OCI-LY1 (cell line): ENCODE measurements around the gene FOXJ3.

Experiments
- H2AFZ ChIP-seq: fragments of 200-600 bp; sonication (generic), shearing (Covaris generic); 2 replicates; pipeline ENCODE4 v1.6.0; 2014; ENCODE audit warnings: antibody characterized with exemption, mild to moderate bottlenecking, low read length
- H3F3A ChIP-seq: fragments of 200-600 bp; sonication (generic), shearing (Covaris generic); 2 replicates; pipeline ENCODE4 v1.6.0; 2014; ENCODE audit warnings: mild to moderate bottlenecking, antibody characterized with exemption, low read length, moderate library complexity; ENCODE audit not compliant: insufficient read depth
- H3K27ac ChIP-seq: fragments of 200-600 bp; sonication (generic); 2 replicates; pipeline ENCODE4 v1.5.1; 2014; ENCODE audit warnings: low read length, mixed run types, mild to moderate bottlenecking, low read depth; ENCODE audit not compliant: poor library complexity, severe bottlenecking
- H3K27me3 ChIP-seq: fragments of 200-600 bp; sonication (generic); 2 replicates; pipeline ENCODE4 v1.6.0; 2014; ENCODE audit warnings: antibody characterized with exemption, mild to moderate bottlenecking, low read length, moderate library complexity; ENCODE audit not compliant: insufficient read depth
- H3K36me3 ChIP-seq: fragments of 200-600 bp; sonication (generic); 2 replicates; pipeline ENCODE4 v1.6.1; 2014; ENCODE audit warnings: mild to moderate bottlenecking, antibody characterized with exemption, low read length, moderate library complexity, mixed read lengths; ENCODE audit not compliant: insufficient read depth
- H3K4me1 ChIP-seq: fragments of 200-600 bp; sonication (generic); 2 replicates; pipeline ENCODE4 v1.5.1; 2014; ENCODE audit warnings: mild to moderate bottlenecking, low read length, moderate library complexity; ENCODE audit not compliant: insufficient read depth, severe bottlenecking
- H3K4me2 ChIP-seq: fragments of 200-600 bp; sonication (generic), shearing (Covaris generic); 2 replicates; pipeline ENCODE4 v1.6.1; 2014; ENCODE audit warnings: low read length
- H3K4me3 ChIP-seq: fragments of 200-600 bp; sonication (generic); 2 replicates; pipeline ENCODE4 v1.5.1; 2014; ENCODE audit warnings: low read length, low read depth, mild to moderate bottlenecking, mixed read lengths; ENCODE audit not compliant: poor library complexity, severe bottlenecking
- H3K79me2 ChIP-seq: fragments of 200-600 bp; shearing (Covaris generic); 2 replicates; pipeline ENCODE4 v1.6.1; 2016; ENCODE audit warnings: mixed run types, low read length, mixed read lengths; ENCODE audit not compliant: insufficient read depth
- H3K9ac ChIP-seq: fragments of 200-600 bp; sonication (generic), shearing (Covaris generic); 2 replicates; pipeline ENCODE4 v1.6.1; 2014; ENCODE audit warnings: mild to moderate bottlenecking, low read length, mixed read lengths
- H3K9me2 ChIP-seq: fragments of 200-600 bp; sonication (generic), shearing (Covaris generic); 2 replicates; pipeline ENCODE4 v1.6.1; 2014; ENCODE audit warnings: low read depth, mild to moderate bottlenecking, low read length, mixed read lengths
- H3K9me3 ChIP-seq: fragments of 200-600 bp; shearing (Covaris generic); 2 replicates; pipeline ENCODE4 v1.6.1; 2014; ENCODE audit warnings: low read length, mixed read lengths
- H4K20me1 ChIP-seq: fragments of 200-600 bp; sonication (generic), shearing (Covaris generic); 2 replicates; pipeline ENCODE4 v1.6.0; 2016; ENCODE audit warnings: mild to moderate bottlenecking, low read length; ENCODE audit not compliant: insufficient read depth
- CTCF ChIP-seq: fragments of 200-600 bp; sonication (generic), shearing (Covaris generic); IDR thresholded peaks from 2 replicates; pipeline ENCODE4 v1.5.1; 2017; ENCODE audit warnings: mild to moderate bottlenecking, antibody characterized with exemption, low read length, moderate library complexity, mixed read lengths
- EZH2 ChIP-seq: fragments of 200-600 bp; sonication (generic), shearing (Covaris generic); IDR thresholded peaks from 2 replicates; pipeline ENCODE4 v1.8.0; 2017; ENCODE audit warnings: borderline replicate concordance, mixed run types, mild to moderate bottlenecking, antibody characterized with exemption, low read length, moderate library complexity, mixed read lengths

Gene FOXJ3

GRCh38 chr1:42152907-42153600 is 182.0 kb downstream of the FOXJ3 start, which contains the start of gene GUCA2B:
TSS of gene GUCA2B (plus strand) at chr1:42153410. CDS start at chr1:42153451, 41 bp downstream.
- H3K79me2 ChIP-seq = no peaks in the 10 kb centered on the region
- no peaks in the 10 kb centered on the region for H3F3A ChIP-seq
- no peaks in the 10 kb centered on the region for H4K20me1 ChIP-seq
- no peak within 1 kb of the TSS for H3K27ac ChIP-seq
- no peaks in the 10 kb centered on the region for H3K9me3 ChIP-seq
- H3K27me3 ChIP-seq = no peaks in the 10 kb centered on the region
- TF ChIP-seq EZH2 (no peak), CTCF (no peak)
- H3K9ac ChIP-seq = no peak within 1 kb of the TSS
- no peaks in the 10 kb centered on the region for H3K9me2 ChIP-seq
- H3K4me1 ChIP-seq = no peaks in the 10 kb centered on the region
- H2AFZ ChIP-seq = no peak within 1 kb of the TSS
- no peak within 1 kb of the TSS for H3K4me3 ChIP-seq
- no peak within 1 kb of the TSS for H3K4me2 ChIP-seq
- no peaks in the 10 kb centered on the region for H3K36me3 ChIP-seq

GRCh38 chr1:42152119-42152518 is 182.9 kb downstream of the FOXJ3 start:
- no peaks in the 10 kb centered on the region for H3K9me3 ChIP-seq
- no peak for TF ChIP-seq CTCF
- TF ChIP-seq EZH2 = no peak
- H3K36me3 ChIP-seq = no peaks in the 10 kb centered on the region
- H3K27ac ChIP-seq = no peak overlapping the region
- H2AFZ ChIP-seq = no peak overlapping the region
- no peak overlapping the region for H3K9ac ChIP-seq
- H3F3A ChIP-seq = no peaks in the 10 kb centered on the region
- H3K27me3 ChIP-seq = no peaks in the 10 kb centered on the region
- H3K4me3 ChIP-seq = no peak overlapping the region
- no peaks in the 10 kb centered on the region for H3K9me2 ChIP-seq
- no peak overlapping the region for H3K4me2 ChIP-seq
- H4K20me1 ChIP-seq = no peaks in the 10 kb centered on the region
- no peaks in the 10 kb centered on the region for H3K79me2 ChIP-seq
- H3K4me1 ChIP-seq = no peaks in the 10 kb centered on the region

- H3F3A ChIP-seq = no peaks in the 10 kb centered on the region
- no peaks in the 10 kb centered on the region for H3K9me2 ChIP-seq
- H3K27me3 ChIP-seq = no peaks in the 10 kb centered on the region
- no peaks in the 10 kb centered on the region for H3K36me3 ChIP-seq
- no peak for TF ChIP-seq EZH2
- TF ChIP-seq CTCF = no peak
- H2AFZ ChIP-seq = no peak overlapping the region
- H3K4me2 ChIP-seq = no peak overlapping the region
- no peak overlapping the region for H3K27ac ChIP-seq
- no peaks in the 10 kb centered on the region for H3K4me1 ChIP-seq
- H3K4me3 ChIP-seq = no peak overlapping the region
- H4K20me1 ChIP-seq = no peaks in the 10 kb centered on the region
- no peaks in the 10 kb centered on the region for H3K9me3 ChIP-seq
- H3K9ac ChIP-seq = no peak overlapping the region
- no peaks in the 10 kb centered on the region for H3K79me2 ChIP-seq
Observed at GRCh38 chr1:42150651-42151050, 184.4 kb downstream of the FOXJ3 start.
